GM12878 (cell line): ENCODE measurements around the gene SPPL3. TPM values are rescaled to one million over a fixed set of nuclear protein-coding genes. Genes with fewer than 3 reads are reported as not detected.

Experiments
- ATAC-seq: fragments of 200-7000 bp; cut with Tn5 transposase; 3 replicates; pipeline ENCODE4 v1.9.1; 2020; ENCODE audit warnings: mild to moderate bottlenecking, moderate library complexity
- BruUV-seq: library from RNA; stranded (reverse); fragments of 400-500 nt; replicated peaks from 2 replicates; lab custom pipeline; 2021; lab: Mats Ljungman, UMichigan
- CTCF ChIA-PET: fragments of 300-600 bp; sonication (Branson Sonifier 250); formaldehyde crosslinking; extraction: SDS; loops from one replicate; lab custom pipeline; 2021; ENCODE audit warnings: inconsistent platforms; lab: Yijun Ruan, JAX
- POLR2A ChIA-PET: fragments of 350-600 bp; formaldehyde crosslinking; extraction: SDS; loops from one replicate; lab custom pipeline; 2021; ENCODE audit warnings: inconsistent platforms; lab: Charles Lee
- RAD21 ChIA-PET: fragments of 300-600 bp; sonication (Branson Sonifier 250); formaldehyde crosslinking; loops from one replicate; lab custom pipeline; 2023; ENCODE audit warnings: antibody characterized with exemption; ENCODE audit not compliant: unreplicated experiment; lab: Charles Lee
- SMC1A ChIA-PET: fragments of 300-600 bp; sonication (Branson Sonifier 250); formaldehyde crosslinking; loops from one replicate; lab custom pipeline; 2023; ENCODE audit not compliant: unreplicated experiment, uncharacterized antibody; lab: Charles Lee
- DNase-seq: peaks from one replicate; pipeline ENCODE4 v3.0.0-alpha.2; 2011; ENCODE audit warnings: low read depth, low spot score
- FAIRE-seq: peaks from 3 replicates; lab custom pipeline; 2011; peaks lifted over from hg19 to GRCh38; lab: Jason Lieb, UNC
- H2AFZ ChIP-seq: 2 replicates; pipeline ENCODE4 v1.6.0; 2011; ENCODE audit warnings: low read depth, low read length, control low read depth; ENCODE audit not compliant: control insufficient read depth
- H3K27ac ChIP-seq: 2 replicates; pipeline ENCODE4 v1.5.1; 2011; ENCODE audit warnings: control low read depth; ENCODE audit not compliant: control insufficient read depth, insufficient read depth
- H3K27me3 ChIP-seq, 2 experiments: replicated peaks in 1 of 2; 2 replicates each; pipeline versions ENCODE4 v1.6.0 to v1.6.1; 2011; ENCODE audit warnings: low read length in 1 of 2; ENCODE audit not compliant: control insufficient read depth in 2 of 2, insufficient read depth in 2 of 2
- H3K36me3 ChIP-seq, 2 experiments: 2 replicates each; pipeline ENCODE4 v1.5.1; 2011; ENCODE audit warnings: low read length in 1 of 2; ENCODE audit not compliant: control insufficient read depth in 2 of 2, insufficient read depth in 2 of 2
- H3K4me1 ChIP-seq: 2 replicates; pipeline ENCODE4 v1.6.1; 2011; ENCODE audit warnings: mild to moderate bottlenecking, low read length, moderate library complexity, mixed read lengths; ENCODE audit not compliant: control insufficient read depth, insufficient read depth
- H3K4me2 ChIP-seq: 2 replicates; pipeline ENCODE4 v1.6.0; 2011; ENCODE audit warnings: control low read depth; ENCODE audit not compliant: control insufficient read depth, insufficient read depth
- H3K4me3 ChIP-seq: fragments of 200-600 bp; sonication (generic); 2 replicates; pipeline ENCODE4 v1.5.1; 2016
- H3K79me2 ChIP-seq: 2 replicates; pipeline ENCODE4 v1.6.0; 2011; ENCODE audit warnings: low read length; ENCODE audit not compliant: control insufficient read depth, insufficient read depth
- H3K9ac ChIP-seq: 2 replicates; pipeline ENCODE4 v1.8.0; 2011; ENCODE audit warnings: low read length, control low read depth, mixed read lengths; ENCODE audit not compliant: control insufficient read depth, insufficient read depth
- H3K9me3 ChIP-seq: replicated peaks from 3 replicates; pipeline ENCODE4 v1.5.1; 2011; ENCODE audit warnings: mild to moderate bottlenecking, low read length; ENCODE audit not compliant: control insufficient read depth, insufficient read depth
- H4K20me1 ChIP-seq: 2 replicates; pipeline ENCODE4 v1.6.0; 2011; ENCODE audit not compliant: control insufficient read depth, insufficient read depth
- ATF7 ChIP-seq: fragments of 450-650 bp; IDR thresholded peaks from 2 replicates; pipeline ENCODE4 v1.6.1; 2016; ENCODE audit warnings: low read depth, mild to moderate bottlenecking
- BMI1 ChIP-seq: fragments of 450-650 bp; IDR thresholded peaks from 2 replicates; pipeline ENCODE4 v1.6.1; 2016; ENCODE audit warnings: mild to moderate bottlenecking, moderate library complexity, borderline replicate concordance
- EZH2 ChIP-seq: IDR thresholded peaks from 2 replicates; pipeline ENCODE4 v1.6.1; 2012; ENCODE audit warnings: low read depth, mild to moderate bottlenecking, control low read depth, inconsistent platforms, low read length, borderline replicate concordance; ENCODE audit not compliant: control insufficient read depth
- PAX8 ChIP-seq: fragments of 450-650 bp; IDR thresholded peaks from 2 replicates; pipeline ENCODE4 v1.6.1; 2017; ENCODE audit warnings: mild to moderate bottlenecking, moderate library complexity
- SPI1 ChIP-seq: IDR thresholded peaks from 2 replicates; pipeline ENCODE4 v1.6.1; 2011; ENCODE audit warnings: low read depth, mild to moderate bottlenecking, low read length, moderate library complexity, borderline replicate concordance; ENCODE audit not compliant: insufficient read depth
- SRF ChIP-seq, 2 experiments: IDR thresholded peaks; 2 replicates each; pipeline ENCODE4 v1.6.1; 2011; ENCODE audit warnings: low read depth in 2 of 2, low read length in 2 of 2, mild to moderate bottlenecking in 1 of 2, moderate library complexity in 1 of 2
- WGBS: methylation state at CpG from one replicate; pipeline ENCODE4 v1.1.6; 2016; ENCODE audit warnings: low lambda C conversion rate; ENCODE audit not compliant: insufficient replicate concordance, insufficient coverage; ENCODE audit errors: missing lambda C conversion rate; 5-methylcytosine and 5-hydroxymethylcytosine counted together
- in situ Hi-C: fragments of 300-500 bp; cut with MboI; formaldehyde crosslinking; loops from 9 replicates; pipeline ENCODE4 v1.14.3; 2018; ENCODE audit warnings: mixed read lengths
- intact Hi-C: fragments of 100-400 bp; cut with micrococcal nuclease; formaldehyde crosslinking; loops from one replicate; pipeline ENCODE4 v1.14.2; 2022; ENCODE audit not compliant: unreplicated experiment
- polyA plus RNA-seq, 11 experiments: library from polyadenylated mRNA; depleted of rRNA in 4 of 11; unstranded in 6 of 11; stranded (reverse) in 5 of 11; fragments of >200 nt; fragmentation: Nextera tagmentation in 4 of 11; fragmentation: Illumina TruSeq in 1 of 11; extraction: Ambion mirVana in 4 of 11; extraction: Trizol in 1 of 11; gene quantifications; 1 replicate in 1 of 11; 2 replicates in 10 of 11; pipeline versions ENCODE4 v1.2.1 to v1.2.3, GENCODE V29; 2011 to 2016; ENCODE audit warnings: inconsistent platforms in 2 of 11, missing spikeins in 2 of 11, low read depth in 1 of 11
- total RNA-seq, 4 experiments: library from RNA; depleted of rRNA in 3 of 4; stranded (reverse); fragments of >200 nt in 3 of 4; fragmentation: Illumina TruSeq in 1 of 4; extraction: Trizol in 1 of 4; gene quantifications; 2 replicates each; pipeline versions ENCODE4 v1.2.1 to v1.2.3, GENCODE V29; 2013 to 2021
- TF ChIP-seq, protein P1 (sequence below): fragments of 450-650 bp; formaldehyde crosslinking; IDR thresholded peaks from 2 replicates; pipeline ENCODE4 v1.4.0; 2022; ENCODE audit warnings: mild to moderate bottlenecking, moderate library complexity

The SPPL3 gene
- total and polyA plus RNA-seq, 10 of the 15 experiments (the other 5 are each of a cell fraction or from before 2014, with no cell fraction given) = 4.3 to 45.5 (median 11.7) TPM

DNA sequence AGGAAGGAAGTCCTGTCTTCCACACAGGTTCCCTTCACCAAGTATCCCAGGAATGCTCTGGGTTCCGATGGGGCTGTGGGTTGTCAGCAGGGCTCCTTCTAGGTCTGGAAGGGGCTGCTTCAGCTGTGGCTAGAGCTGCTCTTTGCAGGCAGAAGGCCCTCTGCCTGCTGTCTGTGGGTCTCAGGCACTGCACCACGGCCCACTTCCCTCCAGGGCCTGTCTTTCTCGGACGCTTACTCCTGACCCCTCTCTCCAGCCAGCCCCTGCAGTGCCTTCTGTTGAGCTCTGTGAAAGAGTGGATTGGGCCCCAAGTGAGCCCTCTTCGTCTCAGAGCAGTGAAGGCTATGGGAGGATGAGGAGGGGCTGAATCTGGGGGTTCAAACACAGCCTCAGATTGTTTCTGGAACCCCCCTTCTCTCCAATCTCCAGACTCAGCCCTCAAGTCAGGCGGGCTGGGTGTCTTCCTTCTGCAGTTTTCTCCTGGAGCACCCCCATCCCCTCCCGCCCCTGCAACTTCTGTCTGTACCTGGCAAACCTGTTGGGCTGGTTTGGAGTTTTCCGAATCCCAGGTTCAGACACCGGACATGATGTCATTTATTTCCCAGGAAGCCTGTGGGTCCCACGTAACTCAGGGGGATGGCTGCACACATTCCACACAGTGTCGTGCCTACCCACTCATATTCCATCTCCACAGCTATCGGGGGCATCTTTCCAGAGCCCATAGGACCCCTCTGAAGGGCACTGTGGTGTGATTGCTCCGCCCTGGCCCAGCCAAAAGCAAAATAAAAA is 24.9 kb upstream of the SPPL3 start:
- FAIRE-seq = no peak
- ChIA-PET CTCF (interaction anchor here (0.6 kb wide), 1 partner anchor 426 kb away, joined by 4 read pairs; no protein-coding TSS in a partner anchor), SMC1A (no interaction called here), RAD21 (no interaction called here), POLR2A (no interaction called here)
- no peaks in the 10 kb centered on the region for H3K4me1 ChIP-seq
- H3K9me3 ChIP-seq = no peaks in the 10 kb centered on the region
- ATAC-seq = no peak
- no TSS peak for BruUV-seq
- no peak overlapping the region for H3K4me2 ChIP-seq
- H3K9ac ChIP-seq = no peak overlapping the region
- intact Hi-C loops = no loop called here
- in situ Hi-C loops = no loop called here
- H4K20me1 ChIP-seq = no peaks in the 10 kb centered on the region
- no peak overlapping the region for H3K27ac ChIP-seq
- no peaks in the 10 kb centered on the region for H3K79me2 ChIP-seq
- H3K36me3 ChIP-seq = no peaks in the 10 kb centered on the region
- TF ChIP-seq, protein P1, sequence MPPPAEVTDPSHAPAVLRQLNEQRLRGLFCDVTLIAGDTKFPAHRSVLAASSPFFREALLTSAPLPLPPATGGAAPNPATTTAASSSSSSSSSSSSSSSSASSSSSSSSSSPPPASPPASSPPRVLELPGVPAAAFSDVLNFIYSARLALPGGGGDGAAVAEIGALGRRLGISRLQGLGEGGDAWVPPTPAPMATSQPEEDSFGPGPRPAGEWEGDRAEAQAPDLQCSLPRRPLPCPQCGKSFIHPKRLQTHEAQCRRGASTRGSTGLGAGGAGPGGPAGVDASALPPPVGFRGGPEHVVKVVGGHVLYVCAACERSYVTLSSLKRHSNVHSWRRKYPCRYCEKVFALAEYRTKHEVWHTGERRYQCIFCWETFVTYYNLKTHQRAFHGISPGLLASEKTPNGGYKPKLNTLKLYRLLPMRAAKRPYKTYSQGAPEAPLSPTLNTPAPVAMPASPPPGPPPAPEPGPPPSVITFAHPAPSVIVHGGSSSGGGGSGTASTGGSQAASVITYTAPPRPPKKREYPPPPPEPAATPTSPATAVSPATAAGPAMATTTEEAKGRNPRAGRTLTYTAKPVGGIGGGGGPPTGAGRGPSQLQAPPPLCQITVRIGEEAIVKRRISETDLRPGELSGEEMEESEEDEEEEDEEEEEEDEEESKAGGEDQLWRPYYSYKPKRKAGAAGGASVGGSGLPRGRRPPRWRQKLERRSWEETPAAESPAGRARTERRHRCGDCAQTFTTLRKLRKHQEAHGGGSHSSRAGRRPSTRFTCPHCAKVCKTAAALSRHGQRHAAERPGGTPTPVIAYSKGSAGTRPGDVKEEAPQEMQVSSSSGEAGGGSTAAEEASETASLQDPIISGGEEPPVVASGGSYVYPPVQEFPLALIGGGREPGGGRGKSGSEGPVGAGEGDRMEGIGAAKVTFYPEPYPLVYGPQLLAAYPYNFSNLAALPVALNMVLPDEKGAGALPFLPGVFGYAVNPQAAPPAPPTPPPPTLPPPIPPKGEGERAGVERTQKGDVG (CRISPR knock-in tag) = no peak
- no peak for TF ChIP-seq SPI1
- TF ChIP-seq SRF (IDR thresholded peaks at IDR 0.05; ENCODE audit: low read depth in 2 of 2, low read length in 2 of 2) = no peak
- TF ChIP-seq ATF7 = no peak
- TF ChIP-seq BMI1 = no peak
- TF ChIP-seq PAX8 = no peak
- no peak for TF ChIP-seq EZH2
- no peak overlapping the region for H3K4me3 ChIP-seq
- no peaks in the 10 kb centered on the region; a peak in 1 of 4 replicates for H3K27me3 ChIP-seq
- H2AFZ ChIP-seq = no peak overlapping the region
- WGBS = 54% methylated on average over 13 of the region's 13 CpGs
- no peak for DNase-seq
